Central memory CD4-positive, alpha-beta T cell (primary cell): Measurements from ENCODE around the gene TMEM217.
"Not testable (repeated sequence)": the region's sequence is repeated elsewhere in the genome, so short reads cannot be mapped to it uniquely, and the experiment has no call there.

Experiments
- DNase-seq: peaks from one replicate; pipeline ENCODE4 v3.0.0; 2022
- total RNA-seq, 3 experiments: gene quantifications; one replicate each; lab custom pipeline; 2026; lab: John Stamatoyannopoulos, UW

TMEM217 gene
- total RNA-seq, result 0.16 to 1.6 (median 0.19) reads per million in 3 experiments

DNA sequence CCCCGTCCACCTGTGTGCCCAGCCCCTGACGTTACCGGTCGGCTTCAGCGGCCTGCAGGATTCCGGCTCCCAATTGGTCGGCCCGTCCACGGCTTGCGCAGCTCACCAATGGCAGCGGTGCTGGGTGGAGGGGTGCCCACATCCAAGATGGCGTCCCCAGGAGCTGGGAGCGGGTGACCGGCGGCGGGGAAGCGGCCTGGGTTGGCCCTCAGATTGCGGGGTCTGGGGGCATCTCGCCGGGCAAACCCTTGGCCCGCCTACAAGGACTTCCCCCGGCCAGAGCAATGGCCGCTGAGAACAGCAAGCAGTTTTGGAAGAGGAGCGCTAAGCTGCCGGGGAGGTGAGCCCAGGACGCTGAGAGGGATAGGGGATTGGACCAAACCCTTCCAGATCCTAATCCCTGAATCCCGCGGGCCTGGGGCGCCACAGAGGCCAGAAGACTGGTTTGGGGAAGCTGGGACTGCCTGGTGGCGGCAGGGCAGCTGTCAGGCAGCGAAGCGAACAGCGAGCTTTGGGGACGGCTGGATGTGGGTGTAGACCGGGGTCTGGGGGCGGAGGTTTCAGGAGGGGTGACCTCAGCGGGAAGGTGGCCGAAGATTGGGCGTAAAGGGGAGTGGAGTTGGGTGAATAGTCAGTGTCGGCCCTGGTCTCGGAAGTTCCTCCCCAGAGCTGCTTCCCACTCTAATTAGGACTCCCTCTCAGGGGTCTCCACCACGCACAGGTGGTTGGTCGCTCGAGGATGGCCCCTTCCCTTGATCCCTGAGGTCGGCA lies at the start of gene TMEM217, which contains the start of gene TBC1D22B:
TSS of gene TMEM217 (minus strand) at position 511 of the 771 bp plus-strand sequence. CDS start 39,114 bp downstream, outside the sequence.
TSS of gene TBC1D22B (plus strand) at position 139 of the 771 bp plus-strand sequence. CDS start at position 285, 146 bp downstream.
- peak; percentile 93 for DNase-seq

DNA sequence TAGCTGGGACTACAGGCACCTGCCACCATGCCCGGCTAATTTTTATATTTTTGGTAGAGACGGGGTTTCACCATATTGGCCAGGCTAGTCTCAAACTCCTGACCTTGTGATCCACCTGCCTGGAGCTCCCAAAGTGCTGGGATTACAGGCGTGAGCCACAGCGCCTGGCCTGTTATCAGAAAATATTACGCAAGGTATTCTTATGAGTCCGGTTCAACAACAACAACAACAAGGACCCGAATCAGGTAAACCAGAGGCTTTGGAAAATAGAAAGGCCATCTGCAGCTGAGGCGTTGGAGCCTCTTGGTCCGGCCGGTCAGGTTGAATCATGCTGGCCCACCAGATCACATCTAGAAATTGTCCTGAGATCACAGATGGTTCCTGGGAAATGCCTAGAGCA lies 49.5 kb upstream of the TMEM217 start:
- not testable (repeated sequence) for DNase-seq

DNA sequence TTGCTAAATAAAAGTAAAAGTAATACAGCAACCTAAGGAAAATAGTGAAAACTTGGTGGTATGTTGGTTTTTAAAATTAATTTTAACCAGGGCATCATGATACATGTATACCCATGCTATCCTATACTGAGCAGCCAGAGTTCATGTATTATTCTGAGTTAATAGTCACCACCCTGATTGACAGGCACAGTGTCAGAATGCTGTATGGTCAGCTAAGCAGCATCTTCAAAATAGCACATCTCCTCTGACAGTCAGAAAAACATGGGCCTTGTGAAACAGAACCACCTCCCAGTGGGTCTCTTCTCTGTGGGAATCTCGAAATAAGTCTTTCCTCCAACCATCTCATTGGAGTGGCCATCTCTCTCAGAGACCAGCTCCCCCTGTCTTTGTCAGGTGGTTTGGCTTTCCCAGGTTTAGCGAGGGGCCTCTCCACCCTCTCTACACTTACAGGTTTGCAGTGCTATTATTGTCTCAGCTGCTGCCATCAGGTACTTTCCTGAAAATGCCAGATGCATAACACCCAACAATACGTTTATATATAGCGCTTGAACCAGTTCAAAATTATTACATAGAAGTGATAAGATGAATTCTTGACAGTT lies 48.8 kb upstream of the TMEM217 start:
- no peak for DNase-seq

DNA sequence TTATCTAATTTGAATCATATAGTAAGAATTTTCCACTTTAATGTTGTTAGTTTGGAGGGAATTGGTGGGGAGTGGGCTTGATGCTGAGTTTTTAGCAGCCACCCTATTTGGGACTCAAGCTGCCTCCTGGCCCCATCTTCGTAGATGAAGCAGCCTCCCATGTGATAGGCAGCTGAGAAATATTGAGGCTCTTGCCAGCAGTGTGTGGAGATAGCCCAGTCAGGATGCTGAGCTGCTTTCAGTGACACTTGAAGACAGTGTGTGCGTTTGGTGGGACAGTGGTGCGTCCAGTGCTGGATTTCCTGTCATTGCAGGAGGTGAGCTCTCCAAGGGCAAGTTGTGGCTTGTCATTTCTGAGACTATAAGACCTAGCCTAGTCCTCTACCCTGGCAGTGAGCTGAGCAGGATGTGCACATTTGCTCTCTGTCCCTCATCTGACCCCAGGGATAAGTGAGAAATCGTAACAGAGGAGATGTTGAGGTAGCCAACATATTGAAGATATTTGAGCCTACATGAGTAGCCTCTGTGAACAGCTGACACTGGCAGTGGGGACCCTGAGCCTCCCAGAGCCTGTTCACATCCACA lies 48.0 kb upstream of the TMEM217 start:
- no peak for DNase-seq

DNA sequence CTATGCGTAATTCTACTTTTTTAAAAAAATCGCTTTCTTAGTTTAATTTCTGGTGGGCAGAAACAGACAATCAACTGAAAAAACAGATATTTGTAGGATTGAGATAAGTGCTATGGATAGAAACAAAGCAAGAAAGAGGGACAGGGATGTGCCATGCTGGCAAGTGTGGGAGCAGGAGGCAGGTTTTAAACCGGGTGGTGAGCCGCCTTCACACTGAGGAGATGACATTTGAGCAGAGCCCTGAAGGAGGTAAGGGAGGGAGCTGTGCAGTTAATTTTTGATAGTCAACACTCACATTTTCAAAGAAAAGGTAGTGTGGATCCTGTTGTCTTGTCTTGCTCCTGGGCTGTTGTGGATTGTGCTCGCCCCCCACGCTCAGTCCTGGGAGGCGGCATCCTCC lies 46.8 kb upstream of the TMEM217 start:
- no peak for DNase-seq

DNA sequence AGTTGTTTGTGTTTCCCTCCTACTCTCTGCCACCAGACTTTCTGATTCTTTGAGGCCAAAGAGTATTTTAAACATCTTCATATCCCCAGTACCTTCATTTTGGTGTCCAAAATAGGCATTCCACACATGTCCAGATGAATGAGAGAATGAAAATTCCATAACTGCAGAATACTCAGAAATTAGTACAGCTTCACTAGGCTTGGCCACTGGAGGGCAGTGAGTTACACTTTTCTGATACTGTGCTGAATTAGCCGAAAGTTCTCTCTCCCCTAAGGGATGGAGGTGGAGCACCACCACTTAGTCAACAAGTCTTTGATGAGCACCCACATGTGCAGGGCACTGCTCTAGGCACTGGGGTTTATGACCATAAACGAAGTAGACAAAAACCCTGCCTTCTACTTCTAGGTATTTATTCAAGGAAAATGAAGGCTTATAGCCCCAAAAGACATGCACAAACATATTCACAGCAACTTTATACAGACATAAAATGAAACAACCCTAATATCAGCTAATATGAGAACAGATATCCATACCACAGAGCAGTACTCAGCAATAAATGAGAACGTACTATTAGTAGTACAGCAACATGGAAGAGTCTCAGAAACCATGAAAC lies 46.1 kb upstream of the TMEM217 start:
- DNase-seq, result no peak

DNA sequence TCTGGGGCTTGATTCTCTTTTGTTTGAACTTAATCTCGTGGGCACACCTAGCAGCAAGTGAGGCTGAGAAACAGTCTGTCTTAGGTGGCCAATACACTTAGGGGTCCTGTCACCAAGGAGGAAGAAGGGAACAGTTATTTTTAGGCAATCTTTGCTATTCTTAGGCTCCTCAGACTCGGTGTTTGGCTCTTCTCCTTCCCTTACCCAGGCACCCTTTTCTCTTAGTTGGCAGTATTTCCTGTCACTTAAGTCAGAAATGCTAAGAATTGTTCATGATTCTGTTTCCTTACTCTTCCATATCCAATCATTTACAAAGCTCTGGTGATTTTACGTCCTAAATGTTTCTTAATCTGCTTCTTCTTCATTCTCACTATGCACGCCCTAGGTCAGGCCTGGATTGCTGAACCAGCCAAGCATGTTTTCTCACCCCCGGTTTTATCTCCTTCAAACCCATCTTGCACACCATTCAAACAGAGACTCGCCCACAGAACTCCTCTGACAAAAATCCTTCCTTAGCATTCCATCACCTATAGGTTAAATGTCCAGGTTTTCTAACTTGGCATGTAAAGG lies 45.2 kb upstream of the TMEM217 start:
- no peak for DNase-seq

DNA sequence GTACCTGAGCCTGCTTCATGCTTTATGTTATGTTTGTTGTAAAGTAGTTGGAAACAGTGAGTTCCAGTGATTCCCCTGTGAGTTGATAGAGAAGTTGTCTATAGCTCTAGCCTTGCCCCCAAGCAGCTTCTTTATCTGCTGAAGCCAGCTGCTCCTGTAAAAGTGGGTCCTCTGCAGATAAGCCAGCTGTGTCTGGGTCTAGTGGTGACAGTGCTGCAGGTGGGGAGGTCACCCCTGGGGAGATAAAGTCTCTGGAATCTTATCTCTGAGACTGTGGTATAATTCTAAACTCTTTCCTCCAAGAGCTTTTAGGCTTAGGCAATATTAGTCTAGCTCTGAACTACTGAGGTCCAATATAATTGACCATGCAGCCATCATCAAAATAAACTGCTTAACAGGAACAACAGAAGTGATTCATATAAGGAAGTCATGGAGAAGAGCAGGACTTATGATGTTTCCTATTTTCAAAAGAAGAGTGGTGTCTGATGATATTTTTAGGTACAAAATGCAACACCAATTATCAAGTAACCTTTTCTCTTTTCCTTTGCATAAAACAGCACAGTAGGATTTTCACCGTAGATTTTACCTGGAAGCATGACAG lies 44.2 kb upstream of the TMEM217 start:
- DNase-seq, result no peak

DNA sequence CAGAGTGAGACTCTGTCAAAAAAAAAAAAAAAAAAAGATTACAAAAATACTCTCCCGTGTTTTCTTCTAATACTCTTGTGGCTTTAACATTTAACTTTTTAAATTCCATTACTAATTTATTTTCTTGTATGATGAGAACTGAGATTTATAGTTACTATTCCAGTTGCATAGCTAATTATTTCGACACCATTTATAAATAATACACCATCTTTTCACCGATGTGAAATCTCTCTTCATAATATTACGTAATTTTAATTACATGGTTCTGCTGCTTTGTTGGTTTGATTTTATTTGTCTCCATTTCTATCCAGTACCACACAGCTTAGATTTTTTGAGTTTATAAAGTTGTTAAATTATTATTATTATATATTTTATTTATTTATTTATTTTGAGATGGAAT lies 42.0 kb upstream of the TMEM217 start:
- no peak for DNase-seq

DNA sequence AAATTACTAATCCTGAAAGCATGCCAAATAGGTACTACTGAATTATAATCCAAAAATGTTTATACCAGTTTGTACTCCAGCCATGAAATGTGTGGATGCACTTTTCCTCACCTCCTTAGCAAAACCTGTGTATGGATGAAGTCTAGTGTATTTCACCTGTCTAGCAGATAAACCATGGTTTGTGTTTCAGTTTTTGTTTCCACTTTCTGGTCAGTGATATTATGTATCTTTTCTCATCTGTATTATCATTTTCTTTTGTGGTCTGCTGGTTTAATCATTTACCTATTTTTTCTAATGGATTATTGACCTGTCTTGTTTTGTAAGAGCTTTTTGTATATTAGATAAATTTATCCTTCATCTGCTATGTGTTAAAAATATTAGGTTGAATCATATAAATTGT lies 41.0 kb upstream of the TMEM217 start:
- no peak for DNase-seq

DNA sequence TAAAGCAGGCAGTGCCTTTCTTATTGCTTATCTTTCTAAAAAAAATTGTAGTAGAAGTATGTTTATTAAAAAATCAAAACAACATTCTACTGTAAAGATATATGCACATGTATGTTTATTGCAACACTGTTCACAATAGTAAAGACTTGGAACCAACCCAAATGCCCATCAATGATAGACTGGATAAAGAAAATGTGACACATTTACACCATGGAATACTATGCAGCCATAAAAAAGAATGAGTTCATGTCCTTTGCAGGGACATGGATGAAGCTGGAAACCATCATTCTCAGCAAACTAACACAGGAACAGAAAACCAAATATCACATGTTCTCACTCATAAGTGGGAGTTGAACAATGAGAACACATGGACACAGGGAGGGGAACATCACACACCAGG lies 39.7 kb upstream of the TMEM217 start:
- not testable (repeated sequence) for DNase-seq

DNA sequence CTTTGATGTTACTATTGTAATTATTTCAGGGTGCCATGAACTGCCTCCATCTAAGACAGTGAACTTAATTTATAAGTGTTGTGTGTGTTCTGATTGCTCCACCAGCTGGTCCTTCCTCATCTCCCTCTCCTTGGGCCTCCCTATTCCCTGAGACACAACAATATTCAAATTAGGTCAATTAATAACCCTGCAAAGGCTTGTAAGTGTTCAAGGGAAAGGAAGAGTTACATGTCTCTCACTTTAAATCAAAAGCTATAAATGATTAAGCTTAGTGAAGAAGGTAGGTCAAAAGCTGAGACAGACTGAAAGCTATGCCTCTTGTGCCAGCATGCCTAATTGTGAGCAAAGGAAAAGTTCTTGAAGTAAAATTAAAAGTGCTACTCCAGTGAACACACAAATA lies 35.5 kb upstream of the TMEM217 start:
- DNase-seq, result no peak

DNA sequence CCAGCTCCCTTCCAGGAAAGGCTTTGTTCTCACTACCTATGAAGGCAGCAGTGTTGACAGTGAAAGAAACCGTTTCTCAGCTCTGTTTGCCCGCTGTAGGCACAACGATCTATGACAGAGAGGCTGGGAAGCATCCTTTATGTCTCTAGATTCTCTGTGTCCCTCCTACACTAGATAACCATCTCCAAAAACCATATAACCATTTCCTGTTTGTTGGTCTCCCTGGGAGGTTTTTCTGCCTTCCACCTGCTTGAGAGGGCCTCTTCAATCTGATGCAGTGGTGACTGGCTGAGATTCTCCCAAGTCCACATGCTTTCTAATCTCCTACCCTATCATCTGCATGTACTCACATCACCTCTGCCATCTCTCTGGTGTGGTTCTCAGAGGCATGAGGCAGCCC lies 32.0 kb upstream of the TMEM217 start:
- DNase-seq, result peak; percentile 69

DNA sequence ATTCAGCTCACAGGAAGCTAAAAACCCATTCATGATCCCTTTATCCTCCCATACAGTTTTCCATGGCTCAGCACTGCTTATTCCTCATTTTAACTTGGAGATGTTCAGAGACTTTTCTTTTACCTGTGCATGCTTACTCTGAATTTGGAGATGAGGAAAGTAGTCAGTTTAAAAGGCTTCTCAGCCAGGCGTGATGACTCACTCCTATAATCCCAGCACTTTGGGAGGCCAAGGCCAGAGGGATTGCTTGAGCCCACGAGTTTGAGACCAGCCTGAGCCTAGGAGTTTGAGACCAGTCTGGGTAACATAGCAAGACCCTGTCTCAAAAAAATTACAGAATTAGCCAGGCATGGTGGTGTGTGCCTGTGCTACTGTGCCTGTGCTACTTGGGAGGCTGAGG lies 30.3 kb upstream of the TMEM217 start:
- no peak for DNase-seq

DNA sequence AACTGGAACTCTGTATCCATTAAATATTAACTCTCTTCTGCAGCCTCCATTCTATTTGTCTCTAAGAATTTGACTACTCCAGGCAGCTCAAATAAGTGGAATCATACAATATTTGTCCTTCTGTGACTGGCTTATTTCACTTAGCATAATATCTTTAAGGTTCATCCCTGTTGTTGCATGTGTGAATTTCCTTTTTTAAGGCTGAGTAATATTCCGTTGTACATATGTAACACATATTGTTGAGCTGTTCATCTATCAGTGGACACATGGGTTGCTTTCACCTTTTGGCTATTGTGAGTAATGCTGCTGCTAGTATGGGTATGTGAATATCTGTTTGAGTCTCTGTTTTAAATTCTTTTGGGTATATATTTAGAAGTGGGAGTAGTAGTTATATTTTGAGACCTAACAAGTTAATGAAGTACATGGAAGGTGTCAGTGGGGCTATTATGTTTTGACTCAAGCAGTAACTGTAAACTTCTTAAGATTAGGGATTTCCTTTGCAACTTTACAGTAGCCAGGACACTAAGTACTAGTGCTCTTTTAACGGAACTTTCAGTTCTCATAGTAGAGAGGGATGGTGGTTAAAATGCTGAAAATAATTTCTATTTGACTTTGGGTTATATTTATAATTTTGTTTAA lies 29.7 kb upstream of the TMEM217 start:
- DNase-seq, result no peak

DNA sequence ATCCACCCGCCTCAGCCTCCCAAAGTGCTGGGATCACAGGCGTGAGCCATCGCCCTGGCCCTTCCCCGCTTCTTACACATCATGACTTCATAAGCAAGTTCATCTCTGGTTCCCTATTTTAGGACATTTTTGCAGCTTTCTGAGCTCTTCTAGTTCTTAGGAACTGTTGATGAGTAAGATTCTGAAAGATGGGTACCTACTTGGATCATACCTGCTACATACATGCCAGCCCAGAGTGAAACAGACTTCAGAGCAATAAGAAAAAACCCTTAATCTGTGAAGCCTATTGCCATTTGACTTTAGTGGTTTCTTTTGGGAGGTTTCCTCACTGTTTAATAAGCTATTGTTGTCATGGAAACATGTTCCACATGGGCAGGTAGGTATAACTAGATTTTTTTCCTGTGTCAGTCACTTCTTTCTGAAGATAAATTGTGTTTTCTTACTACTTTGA lies 27.9 kb upstream of the TMEM217 start:
- no peak for DNase-seq

DNA sequence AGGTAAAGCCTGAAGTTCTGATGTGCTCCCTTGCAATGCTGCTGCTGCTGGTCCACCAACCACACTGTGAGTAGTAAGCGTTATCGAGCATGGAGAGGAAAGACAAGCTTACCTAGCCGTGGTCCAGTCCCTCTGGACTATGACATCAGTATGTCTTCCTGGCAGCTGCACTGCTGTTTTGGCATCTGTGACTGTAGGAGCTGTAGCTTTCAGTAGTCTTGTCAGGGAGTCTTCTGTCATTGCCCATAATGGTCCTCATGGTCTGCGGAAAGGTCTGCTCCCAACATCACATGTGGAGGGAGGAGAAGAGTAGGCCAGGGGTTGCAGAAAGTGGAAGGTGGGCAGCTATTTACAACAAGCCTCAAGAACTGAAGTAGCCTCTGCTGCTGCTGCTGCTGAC lies 26.8 kb upstream of the TMEM217 start:
- no peak for DNase-seq

DNA sequence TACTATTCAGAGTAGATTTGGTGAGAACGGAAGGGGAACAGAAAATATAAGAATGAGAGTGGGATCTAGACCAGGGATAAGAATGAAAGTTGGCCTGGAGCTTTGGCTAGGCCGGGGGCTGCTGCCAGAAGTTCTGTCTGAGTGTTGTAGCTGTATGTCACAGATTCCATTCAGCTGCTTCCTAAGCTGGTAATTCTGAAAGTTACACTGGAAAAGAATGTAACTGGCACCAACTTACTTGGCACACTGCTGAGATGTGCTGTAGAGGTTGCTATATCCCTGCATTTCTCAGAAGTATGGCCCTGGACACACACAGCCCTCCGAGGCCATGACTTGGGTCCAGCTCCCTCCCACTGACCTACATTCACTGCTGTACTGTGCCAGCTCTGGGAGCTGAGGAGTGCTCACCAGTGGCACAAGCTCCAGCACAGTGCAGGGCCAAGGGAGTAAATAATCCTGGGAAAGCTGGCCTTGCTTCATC lies 25.8 kb upstream of the TMEM217 start:
- DNase-seq, result no peak

DNA sequence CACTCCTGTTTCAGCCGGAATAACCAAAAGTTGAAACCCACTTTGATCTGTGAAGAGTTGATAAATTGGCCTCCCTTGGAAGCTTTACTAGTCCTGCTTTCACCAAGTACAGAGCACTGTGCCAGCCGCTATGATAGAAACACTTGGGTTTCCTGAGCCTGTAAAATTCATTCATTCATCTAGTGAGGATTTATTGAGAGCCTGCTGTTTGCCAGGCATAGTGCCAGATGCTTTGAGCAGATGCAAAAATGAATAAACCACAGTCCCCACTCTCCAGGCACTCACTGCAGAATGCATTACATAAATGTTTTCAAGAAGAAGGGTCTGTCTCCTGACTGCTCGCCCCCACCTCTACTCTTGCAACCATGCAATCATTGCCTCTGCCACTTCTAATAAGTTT lies 25.3 kb upstream of the TMEM217 start:
- DNase-seq, result no peak

DNA sequence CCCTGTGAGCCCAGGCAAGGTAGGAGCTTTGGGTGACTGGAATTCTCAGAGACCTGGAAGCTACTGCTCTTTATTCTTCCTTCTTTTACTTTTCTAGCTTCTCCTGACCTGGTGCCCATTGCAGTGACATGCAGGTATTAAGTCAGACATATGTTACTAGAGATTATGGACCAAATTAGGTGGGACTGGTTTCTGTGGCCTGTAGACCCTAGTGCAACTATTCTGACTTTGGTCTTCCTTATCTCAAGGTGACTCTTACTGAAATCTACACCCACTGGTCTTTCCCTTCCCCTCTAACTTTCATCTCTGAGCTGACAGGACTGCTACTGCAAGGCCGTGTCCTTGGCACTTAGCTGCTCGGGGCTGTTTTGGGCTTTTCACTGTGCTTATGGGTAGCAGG lies 24.4 kb upstream of the TMEM217 start:
- DNase-seq, result no peak

DNA sequence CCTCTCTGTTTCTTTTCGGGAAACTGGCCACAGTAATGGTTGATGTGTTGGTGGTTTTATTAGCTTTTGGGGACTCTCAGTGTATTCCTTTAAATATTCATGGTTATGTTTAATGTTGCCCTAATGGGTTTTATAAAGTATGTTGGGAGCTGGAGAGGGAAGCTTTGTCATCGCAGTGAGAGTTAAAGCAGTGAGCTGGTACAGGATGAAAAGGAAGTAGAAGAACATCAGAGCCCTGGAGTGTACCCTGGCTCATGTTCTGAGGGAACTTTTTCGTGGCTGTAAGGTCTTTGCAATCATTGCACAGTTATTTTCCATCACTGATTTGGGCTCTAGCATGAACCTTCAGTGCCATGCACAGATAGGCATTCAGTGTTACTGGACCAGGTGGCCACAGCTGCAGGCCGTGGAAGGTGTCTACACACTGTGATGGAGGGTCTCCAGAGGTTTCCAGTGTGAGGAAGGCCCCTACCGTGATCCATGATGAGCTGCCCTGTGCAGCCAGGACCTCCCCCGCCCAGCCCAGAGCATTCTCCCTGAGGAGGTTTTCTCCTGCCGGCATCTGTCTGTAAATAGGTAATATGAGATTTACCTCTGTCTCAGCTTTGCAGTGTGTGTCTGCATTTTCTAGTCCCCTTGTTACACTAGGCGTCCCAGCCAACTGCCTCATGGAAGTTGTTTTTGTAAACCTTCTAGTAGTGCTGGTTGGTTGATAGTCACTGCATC lies 22.4 kb upstream of the TMEM217 start:
- no peak for DNase-seq
